MCF 10A (cell line): Measurements from ENCODE around the gene TCOF1. TPM values are rescaled to one million over a fixed set of nuclear protein-coding genes. Genes with fewer than 3 reads are reported as not detected.

Experiments used
- BruUV-seq: library from RNA; stranded (reverse); fragments of 400-500 nt; replicated peaks from 2 replicates; lab custom pipeline; 2021; lab: Mats Ljungman, UMichigan
- CTCF ChIA-PET: fragments of 300-600 bp; sonication (Branson Sonifier 250); formaldehyde crosslinking; extraction: SDS; loops from one replicate; lab custom pipeline; 2021; ENCODE audit warnings: antibody characterized with exemption, inconsistent platforms; lab: Yijun Ruan, JAX
- POLR2A ChIA-PET: fragments of 300-600, 350-650 bp; sonication (Branson Sonifier 250); formaldehyde crosslinking; extraction: SDS; loops from one replicate; lab custom pipeline; 2020; ENCODE audit warnings: antibody characterized with exemption, inconsistent platforms; lab: Yijun Ruan, JAX
- DNase-seq: peaks from one replicate; pipeline ENCODE4 v3.0.0-alpha.2; 2018; ENCODE audit not compliant: unreplicated experiment
- H3K27ac Mint-ChIP-seq: one replicate; pipeline ENCODE4 v1.8.0; 2022; ENCODE audit warnings: mild to moderate bottlenecking, low read depth, mixed read lengths; ENCODE audit not compliant: unreplicated experiment
- H3K27me3 Mint-ChIP-seq: one replicate; pipeline ENCODE4 v1.8.0; 2022; ENCODE audit warnings: mixed read lengths; ENCODE audit not compliant: insufficient read depth, unreplicated experiment
- H3K36me3 Mint-ChIP-seq: one replicate; pipeline ENCODE4 v1.8.0; 2022; ENCODE audit warnings: mild to moderate bottlenecking, moderate library complexity, mixed read lengths; ENCODE audit not compliant: insufficient read depth, unreplicated experiment
- H3K4me1 Mint-ChIP-seq: one replicate; pipeline ENCODE4 v1.8.0; 2022; ENCODE audit warnings: mixed read lengths; ENCODE audit not compliant: insufficient read depth, unreplicated experiment
- H3K4me3 Mint-ChIP-seq: one replicate; pipeline ENCODE4 v1.8.0; 2022; ENCODE audit warnings: mild to moderate bottlenecking, moderate library complexity, mixed read lengths; ENCODE audit not compliant: unreplicated experiment
- H3K9me3 Mint-ChIP-seq: one replicate; pipeline ENCODE4 v1.8.0; 2022; ENCODE audit warnings: mixed read lengths; ENCODE audit not compliant: unreplicated experiment
- CTCF ChIP-seq: fragments of 200-600 bp; IDR thresholded peaks from one replicate; pipeline ENCODE4 v1.8.0; 2022; ENCODE audit warnings: antibody characterized with exemption, mild to moderate bottlenecking; ENCODE audit not compliant: unreplicated experiment
- intact Hi-C: fragments of 100-400 bp; cut with micrococcal nuclease; formaldehyde crosslinking; loops from 2 replicates; pipeline ENCODE4 v1.14.1; 2022
- total RNA-seq: library from RNA; stranded (reverse); gene quantifications from 2 replicates; pipeline ENCODE4 v1.2.3, GENCODE V29; 2022

TCOF1 gene
- total RNA-seq, 1 experiment from 2014 or later: 83.5 TPM

- no TSS peak for BruUV-seq
- TF ChIP-seq CTCF: no peak
- no peak for DNase-seq
- H3K4me1 Mint-ChIP-seq: no peaks in the 10 kb centered on the region
- H3K9me3 Mint-ChIP-seq: no peaks in the 10 kb centered on the region
- no peak overlapping the region for H3K27ac Mint-ChIP-seq
- intact Hi-C loops: no loop called here
- H3K27me3 Mint-ChIP-seq: no peaks in the 10 kb centered on the region
- no peak overlapping the region for H3K4me3 Mint-ChIP-seq
- CTCF ChIA-PET: interaction anchor here (1.1 to 1.2 kb wide), 3 partner anchors 12 to 72 kb away, joined by 3 to 6 read pairs (median 3); no protein-coding TSS in a partner anchor
- H3K36me3 Mint-ChIP-seq: peaks cover 65% of the 10 kb centered on the region
- POLR2A ChIA-PET: no interaction called here
Measured at GRCh38 chr5:150372639-150373038, 15.1 kb downstream of the TCOF1 start.

- POLR2A ChIA-PET: no interaction called here
- intact Hi-C loops: no loop called here
- TF ChIP-seq CTCF: no peak
- Mint-ChIP-seq H3K36me3 (peaks cover 74% of the 10 kb centered on the region), H3K27me3 (no peaks in the 10 kb centered on the region), H3K4me3 (no peak overlapping the region), H3K27ac (no peak overlapping the region), H3K9me3 (no peaks in the 10 kb centered on the region), H3K4me1 (no peaks in the 10 kb centered on the region)
- no TSS peak for BruUV-seq
- no peak for DNase-seq
- CTCF ChIA-PET: interaction anchor here (0.6 kb wide), 1 partner anchor 78 kb away, joined by 3 read pairs; no protein-coding TSS in a partner anchor
Measured at GRCh38 chr5:150374651-150375050, 17.2 kb downstream of the TCOF1 start.

- no peak for DNase-seq
- POLR2A ChIA-PET: no interaction called here
- H3K27me3 Mint-ChIP-seq: no peaks in the 10 kb centered on the region
- no TSS peak for BruUV-seq
- intact Hi-C loops: no loop called here
- peaks cover 87% of the 10 kb centered on the region for H3K36me3 Mint-ChIP-seq
- no peak overlapping the region for H3K27ac Mint-ChIP-seq
- no peaks in the 10 kb centered on the region for H3K4me1 Mint-ChIP-seq
- CTCF ChIA-PET: interaction anchor here (0.7 to 1.0 kb wide), 4 partner anchors 12 to 255 kb away, joined by 3 to 5 read pairs (median 4); no protein-coding TSS in a partner anchor
- no peak overlapping the region for H3K4me3 Mint-ChIP-seq
- H3K9me3 Mint-ChIP-seq: no peaks in the 10 kb centered on the region
- TF ChIP-seq CTCF: no peak
Measured at GRCh38 chr5:150376799-150377771, 19.6 kb downstream of the TCOF1 start.
